GM23338 (cell line): ENCODE measurements around the gene SPOUT1.

Source experiments
- CTCF ChIP-seq, 2 experiments: fragments of 200-600 bp in 1 of 2; sonication (generic) in 1 of 2; conservative IDR thresholded peaks; 2 replicates each; pipeline versions ENCODE4 v1.5.1 to v1.6.1; 2016 to 2017; ENCODE audit warnings: antibody characterized with exemption in 2 of 2, low read depth in 2 of 2, mild to moderate bottlenecking in 2 of 2, moderate library complexity in 1 of 2
- EZH2 ChIP-seq: fragments of 200-600 bp; sonication (generic); IDR thresholded peaks from one replicate; pipeline ENCODE4 v1.8.0; 2017; ENCODE audit warnings: antibody characterized with exemption, mild to moderate bottlenecking, low read depth; ENCODE audit not compliant: unreplicated experiment
- EZH2phosphoT487 ChIP-seq: fragments of 200-600 bp; sonication (generic); IDR thresholded peaks from one replicate; pipeline ENCODE4 v1.8.1; 2018; ENCODE audit warnings: antibody characterized with exemption; ENCODE audit not compliant: unreplicated experiment

DNA sequence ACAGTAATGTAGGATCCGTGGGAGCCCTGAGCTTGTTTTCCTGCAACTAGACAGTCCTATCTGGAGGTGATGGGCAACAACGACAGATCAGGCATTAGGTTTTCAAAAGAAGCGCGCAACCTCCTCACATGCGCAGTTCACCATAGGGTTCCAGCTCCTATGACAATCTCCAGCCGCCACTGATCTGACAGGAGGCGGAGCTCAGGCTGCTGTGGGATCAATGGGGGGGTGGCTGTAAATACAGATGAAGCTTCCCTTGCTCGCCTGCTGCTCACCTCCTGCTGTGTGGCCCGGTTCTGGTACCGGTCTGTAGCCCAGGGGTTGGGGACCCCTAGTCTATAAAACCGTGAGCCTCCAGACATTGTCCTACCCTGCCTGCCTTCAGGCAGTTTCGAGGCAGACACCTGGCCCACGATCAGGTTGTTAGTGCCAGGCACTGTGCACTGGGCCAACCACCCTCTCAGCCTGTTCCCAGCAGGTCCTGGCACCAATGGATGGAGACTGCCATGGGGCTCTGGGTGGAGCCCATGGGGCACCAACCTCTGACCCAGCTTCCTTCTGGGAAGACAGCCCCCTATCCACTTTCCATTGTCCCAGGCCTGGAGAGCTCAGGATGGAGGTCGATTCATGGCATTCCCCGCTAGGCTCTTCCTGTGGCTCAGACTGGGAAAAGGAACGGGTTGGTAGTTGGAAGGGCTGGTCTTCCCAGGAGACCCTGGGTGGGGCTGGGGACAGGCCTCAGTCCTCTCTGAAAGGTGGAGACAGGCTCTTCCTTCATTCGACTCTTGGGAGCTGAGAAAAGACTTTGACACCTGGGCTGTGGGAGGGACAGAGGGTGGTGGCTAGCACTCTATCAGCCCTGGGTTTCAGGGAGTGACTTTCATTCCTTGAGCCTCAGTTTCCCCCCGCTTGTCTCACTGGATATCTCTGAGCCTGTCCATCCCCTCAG, 9.6 kb downstream of the SPOUT1 start:
- TF ChIP-seq EZH2, result no peak
- TF ChIP-seq CTCF (conservative IDR thresholded peaks at IDR 0.05; ENCODE audit: low read depth in 2 of 2), result no peak
- no peak for TF ChIP-seq EZH2phosphoT487
